GM12892 (cell line): ENCODE measurements around the gene FBXL20.
"Not testable (repeated sequence)": the region's sequence is repeated elsewhere in the genome, so short reads cannot be mapped to it uniquely, and the experiment has no call there.

ENCODE experiments used
- POLR2A ChIP-seq: IDR thresholded peaks from 2 replicates; pipeline ENCODE4 v1.6.1; 2011; ENCODE audit warnings: low read depth, low read length, control low read depth
- POLR2AphosphoS5 ChIP-seq: IDR thresholded peaks from 2 replicates; pipeline ENCODE4 v1.6.1; 2011; ENCODE audit warnings: low read depth, low read length, control low read depth
- TAF1 ChIP-seq: IDR thresholded peaks from 2 replicates; pipeline ENCODE4 v1.6.1; 2011; ENCODE audit warnings: low read depth, mild to moderate bottlenecking, control low read depth, low read length, borderline replicate concordance

- TF ChIP-seq POLR2A, POLR2AphosphoS5, TAF1: not testable (repeated sequence)
Measured at GRCh38 chr17:39278246-39278645, 123.2 kb downstream of the FBXL20 start.
